PC-9 (cell line): ENCODE measurements around the gene ZNF580. TPM values are rescaled to one million over a fixed set of nuclear protein-coding genes. Genes with fewer than 3 reads are reported as not detected.

Experiments
- BruUV-seq: library from RNA; stranded (reverse); fragments of 400-500 nt; replicated peaks from 2 replicates; lab custom pipeline; 2021; lab: Mats Ljungman, UMichigan
- CTCF ChIA-PET: fragments of 300-600 bp; sonication (Branson Sonifier 250); formaldehyde crosslinking; loops from one replicate; lab custom pipeline; 2022; ENCODE audit warnings: antibody characterized with exemption; lab: Charles Lee
- POLR2A ChIA-PET: fragments of 300-600 bp; sonication (Branson Sonifier 250); formaldehyde crosslinking; loops from one replicate; lab custom pipeline; 2022; ENCODE audit warnings: antibody characterized with exemption; ENCODE audit not compliant: unreplicated experiment; lab: Charles Lee
- DNase-seq, 2 experiments: peaks; one replicate each; pipeline versions ENCODE4 v3.0.0 to v3.0.0-alpha.2; 2015 to 2022; ENCODE audit warnings: mixed read lengths in 1 of 2
- H2AFZ ChIP-seq: fragments of 200-600 bp; sonication (generic); 2 replicates; pipeline ENCODE4 v1.8.1; 2017; ENCODE audit warnings: antibody characterized with exemption
- H3F3A ChIP-seq: fragments of 200-600 bp; sonication (generic); 2 replicates; pipeline ENCODE4 v1.8.1; 2017; ENCODE audit warnings: antibody characterized with exemption, mild to moderate bottlenecking, low read depth; ENCODE audit not compliant: insufficient read depth
- H3K27ac ChIP-seq: fragments of 200-600 bp; sonication (generic); 2 replicates; pipeline ENCODE4 v1.6.1; 2016; ENCODE audit warnings: mixed run types
- H3K27me3 ChIP-seq: fragments of 200-600 bp; sonication (generic); 2 replicates; pipeline ENCODE4 v1.6.1; 2016; ENCODE audit warnings: low read depth, mixed run types; ENCODE audit not compliant: insufficient read depth
- H3K36me3 ChIP-seq: fragments of 200-600 bp; sonication (generic); 2 replicates; pipeline ENCODE4 v1.6.1; 2016; ENCODE audit warnings: low read depth, mixed run types
- H3K4me1 ChIP-seq: fragments of 200-600 bp; sonication (generic); replicated peaks from 2 replicates; pipeline ENCODE4 v1.6.1; 2016; ENCODE audit warnings: mixed run types; ENCODE audit not compliant: insufficient read depth
- H3K4me2 ChIP-seq: fragments of 200-600 bp; sonication (generic); 2 replicates; pipeline ENCODE4 v1.6.1; 2017; ENCODE audit warnings: mixed run types
- H3K4me3 ChIP-seq: fragments of 200-600 bp; sonication (generic); 2 replicates; pipeline ENCODE4 v1.6.1; 2016; ENCODE audit warnings: mixed run types
- H3K79me2 ChIP-seq: fragments of 200-600 bp; sonication (generic); 2 replicates; pipeline ENCODE4 v1.6.1; 2017; ENCODE audit warnings: low read depth, mixed run types
- H3K9me2 ChIP-seq: fragments of 200-600 bp; sonication (generic); 2 replicates; pipeline ENCODE4 v1.8.1; 2017; ENCODE audit warnings: mild to moderate bottlenecking; ENCODE audit not compliant: insufficient read depth
- H3K9me3 ChIP-seq: fragments of 200-600 bp; sonication (generic); 2 replicates; pipeline ENCODE4 v1.8.1; 2016; ENCODE audit warnings: low read depth; ENCODE audit not compliant: insufficient read depth
- H4K20me1 ChIP-seq: fragments of 200-600 bp; sonication (generic); 2 replicates; pipeline ENCODE4 v1.8.1; 2017; ENCODE audit not compliant: insufficient read depth
- CTCF ChIP-seq: fragments of 200-600 bp; sonication (generic); conservative IDR thresholded peaks from 2 replicates; pipeline ENCODE4 v1.6.1; 2017; ENCODE audit warnings: mixed run types, antibody characterized with exemption, mild to moderate bottlenecking, moderate library complexity
- EZH2 ChIP-seq: fragments of 200-600 bp; sonication (generic); IDR thresholded peaks from 2 replicates; pipeline ENCODE4 v1.8.0; 2017; ENCODE audit warnings: antibody characterized with exemption, low read depth
- intact Hi-C: fragments of 100-400 bp; cut with micrococcal nuclease; formaldehyde crosslinking; loops from one replicate; pipeline ENCODE4 v1.10.0; 2022; ENCODE audit not compliant: unreplicated experiment
- total RNA-seq: library from RNA; stranded (reverse); gene quantifications from 2 replicates; pipeline ENCODE4 v1.2.3, GENCODE V29; 2021

The ZNF580 gene
- total RNA-seq, 1 experiment from 2014 or later: 56.6 TPM

DNA sequence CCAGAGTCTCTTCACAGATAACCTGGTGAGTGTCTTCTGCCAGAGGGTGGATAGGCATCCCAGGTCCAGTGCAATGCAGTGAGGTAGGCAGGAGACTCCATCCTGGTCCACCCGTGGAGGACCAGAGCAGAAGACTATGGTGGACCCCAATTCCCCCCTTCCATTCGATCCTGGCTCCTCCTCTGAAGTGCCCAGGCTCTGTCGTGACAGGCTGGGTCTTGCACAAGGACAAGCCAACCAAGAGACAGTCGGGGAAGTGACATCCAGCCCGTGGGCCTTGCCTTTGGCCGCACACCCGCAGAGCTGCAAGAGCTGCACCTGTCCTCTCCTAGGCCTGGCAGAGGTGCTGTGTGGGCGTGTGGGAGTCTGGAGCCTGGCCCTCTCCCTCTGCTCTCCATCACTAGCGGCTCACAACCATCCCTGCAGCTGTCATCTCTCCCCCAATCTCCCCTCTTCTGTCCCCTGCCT, 19.6 kb upstream of the ZNF580 start:
- H3K4me3 ChIP-seq: no peak overlapping the region
- H3F3A ChIP-seq: peaks cover 35% of the 10 kb centered on the region
- CTCF ChIA-PET: interaction anchor here (0.6 kb wide), 1 partner anchor 9 kb away, joined by 6 read pairs; no protein-coding TSS in a partner anchor
- H3K79me2 ChIP-seq: no peaks in the 10 kb centered on the region
- H3K4me1 ChIP-seq: peaks cover 14% of the 10 kb centered on the region
- H3K9me2 ChIP-seq: no peaks in the 10 kb centered on the region
- H3K27ac ChIP-seq: no peak overlapping the region
- POLR2A ChIA-PET: no interaction called here
- no peaks in the 10 kb centered on the region for H3K27me3 ChIP-seq
- no peak for TF ChIP-seq CTCF
- no peak for TF ChIP-seq EZH2
- DNase-seq: no peak
- 0 out of 2 replicates have a peak, but pooled peaks cover 3% of the 10 kb centered on the region for H3K36me3 ChIP-seq
- intact Hi-C loops: no loop called here
- BruUV-seq: no TSS peak
- peaks cover 10% of the 10 kb centered on the region for H4K20me1 ChIP-seq
- no peak overlapping the region for H3K4me2 ChIP-seq
- H2AFZ ChIP-seq: no peak overlapping the region
- no peaks in the 10 kb centered on the region for H3K9me3 ChIP-seq

DNA sequence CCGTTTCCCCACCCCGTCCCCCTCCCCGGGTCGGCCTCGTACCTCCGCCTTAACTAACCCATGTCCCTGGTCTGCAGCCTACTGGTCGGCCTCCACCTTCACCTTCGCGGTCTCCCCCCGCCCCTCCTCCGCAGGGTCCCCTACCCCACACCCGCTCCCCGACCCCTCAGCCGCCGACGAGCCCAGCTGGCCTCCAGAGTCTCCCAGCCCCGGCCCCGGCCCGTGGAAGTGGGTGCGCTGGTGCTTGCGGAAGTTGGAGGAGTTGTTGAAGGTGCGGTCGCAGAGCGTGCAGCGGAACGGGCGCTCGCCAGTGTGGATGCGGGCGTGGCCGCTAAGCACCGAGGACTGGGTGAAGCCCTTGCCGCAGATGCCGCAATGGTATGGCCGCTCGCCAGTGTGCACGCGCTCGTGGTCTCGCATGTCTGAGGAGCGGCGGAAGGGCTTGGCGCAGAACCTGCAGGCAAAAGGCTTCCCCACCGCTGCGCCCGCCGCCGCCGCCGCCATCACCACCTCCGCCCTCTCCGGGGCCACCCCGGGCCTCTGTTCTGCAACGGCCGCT, 19.1 kb upstream of the ZNF580 start:
- Histone ChIP-seq H3K4me3 (no peak overlapping the region), H4K20me1 (peaks cover 10% of the 10 kb centered on the region), H3K27ac (no peak overlapping the region), H3K9me3 (no peaks in the 10 kb centered on the region), H3F3A (peaks cover 35% of the 10 kb centered on the region), H2AFZ (no peak overlapping the region), H3K4me1 (peaks cover 14% of the 10 kb centered on the region), H3K9me2 (no peaks in the 10 kb centered on the region), H3K4me2 (no peak overlapping the region), H3K36me3 (0 out of 2 replicates have a peak, but pooled peaks cover 3% of the 10 kb centered on the region), H3K79me2 (no peaks in the 10 kb centered on the region), H3K27me3 (no peaks in the 10 kb centered on the region)
- no peak for TF ChIP-seq CTCF
- intact Hi-C loops: no loop called here
- no TSS peak for BruUV-seq
- DNase-seq: no peak
- ChIA-PET POLR2A (no interaction called here), CTCF (no interaction called here)

- Histone ChIP-seq H4K20me1 (peaks cover 10% of the 10 kb centered on the region), H3K4me1 (peaks cover 14% of the 10 kb centered on the region), H3F3A (peaks cover 32% of the 10 kb centered on the region), H3K36me3 (0 out of 2 replicates have a peak, but pooled peaks cover 3% of the 10 kb centered on the region), H3K9me3 (no peaks in the 10 kb centered on the region), H3K4me3 (no peak overlapping the region), H3K9me2 (no peaks in the 10 kb centered on the region), H3K27ac (no peak overlapping the region), H2AFZ (no peak overlapping the region), H3K4me2 (no peak overlapping the region), H3K79me2 (no peaks in the 10 kb centered on the region), H3K27me3 (no peaks in the 10 kb centered on the region)
- no peak for DNase-seq
- no TSS peak for BruUV-seq
- POLR2A ChIA-PET: interaction anchor here (0.7 kb wide), 1 partner anchor 15 kb away, joined by 9 read pairs; no protein-coding TSS in a partner anchor
- intact Hi-C loops: no loop called here
- no peak for TF ChIP-seq CTCF
- CTCF ChIA-PET: no interaction called here
Measured at GRCh38 chr19:55622242-55622969, 18.4 kb upstream of the ZNF580 start.
